IMR-90 (cell line): ENCODE results near the gene DNAAF3. TPM values are rescaled to one million over a fixed set of nuclear protein-coding genes. Genes with fewer than 3 reads are reported as not detected.

Source experiments
- ATAC-seq: fragments of 200-7000 bp; cut with Tn5 transposase; 2 replicates; pipeline ENCODE4 v1.9.1; 2020; ENCODE audit warnings: low read depth, mild to moderate bottlenecking, moderate library complexity
- BruUV-seq: library from RNA; stranded (reverse); fragments of 400-500 nt; replicated peaks from 2 replicates; lab custom pipeline; 2021; lab: Mats Ljungman, UMichigan
- CTCF ChIA-PET: fragments of 300-600 bp; formaldehyde crosslinking; extraction: SDS; loops from one replicate; lab custom pipeline; 2021; ENCODE audit warnings: antibody characterized with exemption; lab: Yijun Ruan, JAX
- POLR2A ChIA-PET: fragments of 300-600 bp; sonication (Branson Sonifier 250); formaldehyde crosslinking; loops from one replicate; lab custom pipeline; 2022; ENCODE audit warnings: antibody characterized with exemption; ENCODE audit not compliant: unreplicated experiment; lab: Charles Lee
- DNase-seq: peaks from one replicate; pipeline ENCODE4 v3.0.0; 2013
- H2AFZ ChIP-seq: replicated peaks from 2 replicates; pipeline ENCODE3; 2013; ENCODE audit warnings: low read length, mild to moderate bottlenecking; ENCODE audit not compliant: poor library complexity
- H2AK5ac ChIP-seq: 2 replicates; pipeline ENCODE4 v1.6.1; 2013; ENCODE audit warnings: low read depth, low read length, inconsistent platforms
- H2AK9ac ChIP-seq: replicated peaks from 2 replicates; pipeline ENCODE3; 2013; ENCODE audit warnings: mild to moderate bottlenecking, low read depth, low read length, moderate library complexity; ENCODE audit not compliant: poor library complexity
- H2BK120ac ChIP-seq: 2 replicates; pipeline ENCODE4 v1.6.1; 2013; ENCODE audit warnings: low read depth, low read length, inconsistent platforms
- H2BK15ac ChIP-seq: 3 replicates; pipeline ENCODE4 v1.6.1; 2013; ENCODE audit warnings: low read depth, low read length, inconsistent platforms
- H2BK20ac ChIP-seq: 2 replicates; pipeline ENCODE4 v1.6.1; 2013; ENCODE audit warnings: low read depth, mild to moderate bottlenecking, inconsistent platforms, low read length, moderate library complexity
- H2BK5ac ChIP-seq: 2 replicates; pipeline ENCODE4 v1.6.1; 2013; ENCODE audit warnings: mild to moderate bottlenecking, low read depth, low read length, inconsistent platforms; ENCODE audit not compliant: poor library complexity, severe bottlenecking
- H3K14ac ChIP-seq: replicated peaks from 2 replicates; pipeline ENCODE4 v1.6.1; 2013; ENCODE audit warnings: low read depth, low read length, inconsistent platforms
- H3K18ac ChIP-seq: 2 replicates; pipeline ENCODE4 v1.6.1; 2013; ENCODE audit warnings: low read depth, low read length, control low read depth
- H3K23ac ChIP-seq: 2 replicates; pipeline ENCODE4 v1.6.1; 2013; ENCODE audit warnings: low read depth, low read length, inconsistent platforms
- H3K27ac ChIP-seq: 2 replicates; pipeline ENCODE4 v1.5.1; 2013; ENCODE audit warnings: mild to moderate bottlenecking, control low read depth, low read length; ENCODE audit not compliant: insufficient read depth
- H3K27me3 ChIP-seq: 2 replicates; pipeline ENCODE4 v1.6.1; 2013; ENCODE audit warnings: low read length; ENCODE audit not compliant: control insufficient read depth, insufficient read depth
- H3K36me3 ChIP-seq: 2 replicates; pipeline ENCODE4 v1.6.1; 2013; ENCODE audit warnings: low read length, mixed read lengths; ENCODE audit not compliant: control insufficient read depth, insufficient read depth
- H3K4ac ChIP-seq: 2 replicates; pipeline ENCODE4 v1.6.1; 2013; ENCODE audit warnings: low read depth, low read length, inconsistent platforms
- H3K4me1 ChIP-seq: 2 replicates; pipeline ENCODE4 v1.6.1; 2013; ENCODE audit warnings: low read length, mixed read lengths; ENCODE audit not compliant: control insufficient read depth, insufficient read depth
- H3K4me2 ChIP-seq: 2 replicates; pipeline ENCODE4 v1.6.1; 2013; ENCODE audit warnings: low read depth, mild to moderate bottlenecking, control low read depth, low read length, moderate library complexity
- H3K4me3 ChIP-seq: 2 replicates; pipeline ENCODE4 v1.5.1; 2013; ENCODE audit warnings: low read depth, mild to moderate bottlenecking, control low read depth, low read length, moderate library complexity; ENCODE audit not compliant: insufficient read depth
- H3K56ac ChIP-seq: 2 replicates; pipeline ENCODE4 v1.6.1; 2013; ENCODE audit warnings: low read length, inconsistent platforms; ENCODE audit not compliant: insufficient read depth; ENCODE audit errors: extremely low read depth
- H3K79me1 ChIP-seq, 2 experiments: 2 replicates each; pipeline ENCODE4 v1.6.1; 2013; ENCODE audit warnings: low read length in 2 of 2, inconsistent platforms in 1 of 2, low read depth in 1 of 2
- H3K9ac ChIP-seq: 2 replicates; pipeline ENCODE4 v1.6.1; 2013; ENCODE audit warnings: low read depth, low read length, control low read depth
- H3K9me1 ChIP-seq: 2 replicates; pipeline ENCODE4 v1.6.1; 2013; ENCODE audit warnings: low read length, inconsistent platforms; ENCODE audit not compliant: insufficient read depth
- H3K9me3 ChIP-seq: 2 replicates; pipeline ENCODE4 v1.6.1; 2013; ENCODE audit warnings: low read length; ENCODE audit not compliant: control insufficient read depth, insufficient read depth
- H4K20me1 ChIP-seq: 2 replicates; pipeline ENCODE4 v1.6.1; 2013; ENCODE audit warnings: low read length, inconsistent platforms; ENCODE audit not compliant: insufficient read depth
- H4K5ac ChIP-seq: 2 replicates; pipeline ENCODE4 v1.6.1; 2013; ENCODE audit warnings: mild to moderate bottlenecking, low read depth, low read length, control low read depth
- H4K8ac ChIP-seq, 2 experiments: 2 replicates each; pipeline ENCODE4 v1.6.1; 2013; ENCODE audit warnings: low read depth in 2 of 2, low read length in 2 of 2, control low read depth in 1 of 2, inconsistent platforms in 1 of 2
- H4K91ac ChIP-seq: 2 replicates; pipeline ENCODE4 v1.6.1; 2013; ENCODE audit warnings: low read depth, low read length, inconsistent platforms; ENCODE audit not compliant: insufficient read depth
- NFE2L2 ChIP-seq: fragments of 150-350 bp; IDR thresholded peaks from 2 replicates; pipeline ENCODE4 v1.6.1; 2016; ENCODE audit warnings: low read depth, mild to moderate bottlenecking, low read length
- WGBS, 2 experiments: methylation state at CpG; one replicate each; pipeline versions ENCODE4 v1.1.5 to v1.1.7; 2013; ENCODE audit warnings: missing lambda C conversion rate in 2 of 2; ENCODE audit not compliant: insufficient read length in 1 of 2; ENCODE audit errors: extremely low coverage in 2 of 2; 5-methylcytosine and 5-hydroxymethylcytosine counted together
- dilution Hi-C: fragments of 300-500 bp; cut with HindIII; formaldehyde crosslinking; loops from one replicate; pipeline ENCODE4 v1.14.3; 2018; ENCODE audit warnings: low sequenced_read_pairs; ENCODE audit not compliant: unreplicated experiment
- in situ Hi-C: fragments of 300-500 bp; cut with MboI; formaldehyde crosslinking; loops from 3 replicates; pipeline ENCODE4 v1.14.3; 2019; ENCODE audit warnings: low sequenced_read_pairs, inconsistent platforms, mixed read lengths
- intact Hi-C: fragments of 100-400 bp; cut with micrococcal nuclease; formaldehyde crosslinking; loops from 2 replicates; pipeline ENCODE4 v1.10.0; 2022
- polyA plus RNA-seq, 3 experiments: library from polyadenylated mRNA; depleted of rRNA; stranded (reverse); fragments of >200 nt; gene quantifications; 2 replicates each; pipeline ENCODE4 v1.2.3, GENCODE V29; 2012; ENCODE audit warnings: low replicate concordance in 1 of 3
- total RNA-seq: library from RNA; depleted of rRNA; stranded (reverse); fragments of >200 nt; gene quantifications from 2 replicates; pipeline ENCODE4 v1.2.3, GENCODE V29; 2012

DNAAF3 gene
- total and polyA plus RNA-seq, 2 of the 4 experiments (the other 2 are of a cell fraction), result 0.34 TPM; not detected in 1

DNA sequence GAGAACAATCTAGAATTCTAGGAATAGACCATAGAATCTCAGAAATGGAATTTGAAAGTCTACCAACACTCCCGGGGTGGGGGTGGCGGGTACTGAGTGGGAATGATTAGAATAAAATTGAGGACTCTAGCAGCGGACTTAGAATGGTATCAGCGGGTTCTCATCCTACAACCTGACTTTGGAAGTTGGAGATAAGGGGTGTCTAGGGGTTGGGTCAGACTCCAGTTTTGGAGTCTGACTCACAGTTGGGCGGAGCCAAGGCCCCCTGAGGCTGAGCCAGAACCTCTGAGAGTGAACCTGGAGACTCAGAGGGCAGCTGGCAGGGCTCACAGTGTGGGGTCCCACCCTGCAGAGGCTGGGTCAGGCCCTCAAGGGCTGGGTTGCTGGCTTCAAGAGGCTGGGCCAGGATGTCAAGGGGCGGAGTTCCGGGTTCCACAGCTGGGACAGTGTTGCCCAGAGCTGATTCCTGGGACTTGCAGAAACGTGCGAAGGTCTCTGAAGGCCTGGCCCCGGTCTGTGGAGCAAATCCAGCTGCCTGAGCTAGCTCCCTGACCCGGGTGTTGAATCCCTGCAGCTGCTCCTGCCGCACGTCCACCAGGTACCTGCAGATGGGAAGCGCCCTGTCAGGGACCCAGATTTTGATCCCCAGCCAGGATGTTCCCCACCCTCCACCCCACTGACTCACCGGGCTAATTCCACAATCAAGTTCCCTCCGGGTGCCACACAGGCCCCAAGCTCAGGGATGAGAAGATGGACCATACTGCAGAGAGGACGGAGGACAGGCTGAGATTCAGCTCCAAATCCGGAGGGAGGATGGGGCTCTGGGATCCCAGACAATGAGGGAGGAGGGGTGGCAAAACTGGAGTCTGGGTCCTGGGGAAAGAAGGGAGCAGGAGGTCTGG is 7.3 kb downstream of the DNAAF3 start:
- POLR2A ChIA-PET, result interaction anchor here (0.6 kb wide), 1 partner anchor 249 kb away, joined by 4 read pairs; no protein-coding TSS in a partner anchor
- H2AK5ac ChIP-seq, result no peak overlapping the region
- no TSS peak for BruUV-seq
- H3K23ac ChIP-seq, result no peak overlapping the region
- H3K4me1 ChIP-seq, result peaks cover 2% of the 10 kb centered on the region; the same call in 1 of the 2 replicates
- no peaks in the 10 kb centered on the region for H3K36me3 ChIP-seq
- no peak overlapping the region for H4K91ac ChIP-seq
- no peak overlapping the region for H3K27ac ChIP-seq
- CTCF ChIA-PET, result interaction anchor here (0.6 to 0.7 kb wide), 2 partner anchors 9 to 79 kb away, joined by 3 read pairs; no protein-coding TSS in a partner anchor
- no peak overlapping the region for H3K9ac ChIP-seq
- H3K56ac ChIP-seq, result no peak overlapping the region
- H4K20me1 ChIP-seq, result no peaks in the 10 kb centered on the region
- H3K9me3 ChIP-seq, result no peaks in the 10 kb centered on the region
- dilution Hi-C loops (no loop called here), intact Hi-C loops (no loop called here), in situ Hi-C loops (no loop called here)
- WGBS, 2 experiments, result 58% methylated on average over 13 of the region's 18 CpGs; no CpG with 5 or more reads in 1 of the 2 experiments
- H4K5ac ChIP-seq, result no peak overlapping the region
- H3K4ac ChIP-seq, result no peak overlapping the region
- TF ChIP-seq NFE2L2, result no peak
- no peak overlapping the region for H3K14ac ChIP-seq
- peak overlapping the region; percentile 59 for H2AFZ ChIP-seq
- H3K18ac ChIP-seq, result no peak overlapping the region
- H3K9me1 ChIP-seq, result no peaks in the 10 kb centered on the region
- ATAC-seq, result no peak; the same call in none of the 2 replicates
- no peak for DNase-seq
- H3K4me3 ChIP-seq, result no peak overlapping the region
- no peak overlapping the region for H4K8ac ChIP-seq
- H2BK20ac ChIP-seq, result no peak overlapping the region
- no peaks in the 10 kb centered on the region for H3K79me1 ChIP-seq
- no peak overlapping the region for H2BK15ac ChIP-seq
- no peak overlapping the region for H2BK5ac ChIP-seq
- H3K27me3 ChIP-seq, result peaks cover 42% of the 10 kb centered on the region
- no peak overlapping the region for H2BK120ac ChIP-seq
- H2AK9ac ChIP-seq, result no peak overlapping the region
- no peak overlapping the region for H3K4me2 ChIP-seq
